Measurements from ENCODE around the gene DCLRE1B. TPM values are rescaled to one million over a fixed set of nuclear protein-coding genes. Genes with fewer than 3 reads are reported as not detected.

Gene DCLRE1B
- total RNA-seq, 6 experiments from 2014 or later, result 5.7 to 9.9 (median 8.8) TPM

DNA sequence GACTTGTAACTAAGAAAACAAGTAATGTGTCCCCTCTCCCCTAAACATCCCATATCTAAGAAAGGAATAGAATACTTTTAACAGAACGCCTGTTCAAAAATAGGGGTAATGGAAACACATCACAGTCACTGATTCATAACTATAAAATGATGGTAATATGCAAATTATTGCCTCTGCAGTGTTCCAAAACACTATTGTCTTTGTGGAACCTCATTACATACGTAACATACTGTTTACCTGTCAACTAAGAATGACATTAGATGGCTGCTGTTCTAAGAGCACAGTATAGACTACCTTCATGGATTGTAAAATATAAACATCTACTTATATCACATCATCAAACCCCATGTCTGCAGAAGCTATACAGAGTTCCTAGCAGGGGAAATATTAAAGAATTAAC lies 14.3 kb upstream of the DCLRE1B start:
- Mint-ChIP-seq H3K36me3 (ENCODE audit: low read depth) (peaks cover 20% of the 10 kb centered on the region), H3K4me1 (ENCODE audit: low read depth) (peaks cover 8% of the 10 kb centered on the region), H3K4me3 (no peak overlapping the region), H3K27ac (no peak overlapping the region), H3K9me3 (no peaks in the 10 kb centered on the region), H3K27me3 (ENCODE audit: insufficient read depth) (no peaks in the 10 kb centered on the region)
- no peak for DNase-seq
- TF ChIP-seq, protein P1, sequence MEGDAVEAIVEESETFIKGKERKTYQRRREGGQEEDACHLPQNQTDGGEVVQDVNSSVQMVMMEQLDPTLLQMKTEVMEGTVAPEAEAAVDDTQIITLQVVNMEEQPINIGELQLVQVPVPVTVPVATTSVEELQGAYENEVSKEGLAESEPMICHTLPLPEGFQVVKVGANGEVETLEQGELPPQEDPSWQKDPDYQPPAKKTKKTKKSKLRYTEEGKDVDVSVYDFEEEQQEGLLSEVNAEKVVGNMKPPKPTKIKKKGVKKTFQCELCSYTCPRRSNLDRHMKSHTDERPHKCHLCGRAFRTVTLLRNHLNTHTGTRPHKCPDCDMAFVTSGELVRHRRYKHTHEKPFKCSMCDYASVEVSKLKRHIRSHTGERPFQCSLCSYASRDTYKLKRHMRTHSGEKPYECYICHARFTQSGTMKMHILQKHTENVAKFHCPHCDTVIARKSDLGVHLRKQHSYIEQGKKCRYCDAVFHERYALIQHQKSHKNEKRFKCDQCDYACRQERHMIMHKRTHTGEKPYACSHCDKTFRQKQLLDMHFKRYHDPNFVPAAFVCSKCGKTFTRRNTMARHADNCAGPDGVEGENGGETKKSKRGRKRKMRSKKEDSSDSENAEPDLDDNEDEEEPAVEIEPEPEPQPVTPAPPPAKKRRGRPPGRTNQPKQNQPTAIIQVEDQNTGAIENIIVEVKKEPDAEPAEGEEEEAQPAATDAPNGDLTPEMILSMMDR (IDR thresholded peaks at IDR 0.05), result no peak

DNA sequence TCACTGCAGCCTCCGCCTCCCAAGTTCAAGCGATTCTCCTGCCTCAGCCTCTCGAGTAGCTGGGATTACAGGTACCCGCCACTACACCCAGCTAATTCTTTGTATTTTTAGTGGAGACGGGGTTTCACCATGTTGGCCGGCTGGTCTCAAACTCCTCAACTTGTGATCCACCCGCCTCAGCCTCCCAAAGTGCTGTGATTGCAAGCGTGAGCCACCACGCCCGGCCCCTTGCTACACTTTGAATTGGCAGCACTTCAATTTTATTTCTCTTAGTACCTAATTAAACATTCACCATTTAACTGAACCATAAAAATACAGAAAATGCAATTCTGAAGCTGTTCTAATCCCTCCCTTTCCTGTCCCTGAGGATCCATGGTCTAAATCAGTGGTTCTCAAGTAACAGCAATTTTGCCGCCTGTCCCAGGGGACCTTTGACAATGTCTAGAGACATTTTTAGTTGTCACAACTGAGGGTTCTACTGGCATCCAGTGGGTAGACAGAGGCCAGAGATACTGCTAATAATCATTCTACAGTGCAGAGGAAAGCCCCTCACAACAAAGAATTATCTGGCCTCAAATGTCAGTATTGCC lies 13.4 kb upstream of the DCLRE1B start:
- Mint-ChIP-seq H3K27ac (no peak overlapping the region), H3K4me3 (no peak overlapping the region), H3K27me3 (ENCODE audit: insufficient read depth) (no peaks in the 10 kb centered on the region), H3K4me1 (ENCODE audit: low read depth) (peaks cover 15% of the 10 kb centered on the region), H3K9me3 (no peaks in the 10 kb centered on the region), H3K36me3 (ENCODE audit: low read depth) (peaks cover 26% of the 10 kb centered on the region)
- TF ChIP-seq, protein P1 (IDR thresholded peaks at IDR 0.05), result no peak
- DNase-seq, result no peak

DNA sequence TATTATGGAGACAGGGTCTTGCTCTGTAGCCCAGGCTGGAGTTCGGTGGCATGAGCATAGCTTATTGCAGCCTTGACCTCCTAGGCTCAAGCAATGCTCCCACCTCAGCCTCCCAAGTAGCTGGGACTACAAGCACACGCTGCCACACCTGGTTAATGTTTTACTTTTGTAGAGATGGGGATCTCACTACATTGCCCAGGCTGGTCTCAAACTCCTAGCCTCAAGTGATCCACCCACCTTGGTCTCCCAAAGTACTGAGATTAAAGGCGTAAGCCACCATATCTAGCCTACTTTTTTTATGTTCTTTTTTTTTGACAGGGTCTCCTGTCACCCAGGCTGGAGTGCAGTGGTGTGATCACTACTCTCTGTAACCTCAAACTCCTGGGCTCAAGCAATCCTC lies 11.9 kb upstream of the DCLRE1B start:
- no peaks in the 10 kb centered on the region for H3K27me3 Mint-ChIP-seq (ENCODE audit: insufficient read depth)
- no peak overlapping the region for H3K27ac Mint-ChIP-seq
- no peak for DNase-seq
- no peak overlapping the region for H3K4me3 Mint-ChIP-seq
- no peaks in the 10 kb centered on the region for H3K9me3 Mint-ChIP-seq
- TF ChIP-seq, protein P1 (IDR thresholded peaks at IDR 0.05), result no peak
- peaks cover 9% of the 10 kb centered on the region for H3K4me1 Mint-ChIP-seq (ENCODE audit: low read depth)
- H3K36me3 Mint-ChIP-seq (ENCODE audit: low read depth), result peaks cover 33% of the 10 kb centered on the region

DNA sequence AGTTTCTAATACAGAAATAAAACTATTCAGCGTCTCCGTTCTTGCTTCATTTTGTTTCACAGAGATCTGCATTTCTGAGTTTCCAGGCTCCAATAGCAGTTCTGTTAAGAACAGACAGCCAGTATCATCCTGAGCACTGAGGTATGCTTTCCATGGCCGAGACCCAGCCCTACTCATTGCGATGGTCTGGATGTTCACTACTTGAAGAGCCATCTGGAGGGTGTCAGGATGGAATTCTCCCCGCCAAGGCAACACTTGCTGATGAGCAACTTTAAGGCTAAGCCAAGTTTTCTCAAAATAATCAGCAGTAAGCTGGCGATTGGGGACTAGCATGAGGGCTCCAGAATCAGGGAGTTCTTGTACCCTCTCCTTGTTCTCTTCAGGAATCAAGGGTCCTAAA lies 10.0 kb upstream of the DCLRE1B start:
- TF ChIP-seq, protein P1 (IDR thresholded peaks at IDR 0.05), result no peak
- no peaks in the 10 kb centered on the region for H3K27me3 Mint-ChIP-seq (ENCODE audit: insufficient read depth)
- no peaks in the 10 kb centered on the region for H3K9me3 Mint-ChIP-seq
- no peak overlapping the region for H3K4me3 Mint-ChIP-seq
- no peak overlapping the region for H3K27ac Mint-ChIP-seq
- H3K36me3 Mint-ChIP-seq (ENCODE audit: low read depth), result peaks cover 49% of the 10 kb centered on the region
- H3K4me1 Mint-ChIP-seq (ENCODE audit: low read depth), result peaks cover 22% of the 10 kb centered on the region
- no peak for DNase-seq

DNA sequence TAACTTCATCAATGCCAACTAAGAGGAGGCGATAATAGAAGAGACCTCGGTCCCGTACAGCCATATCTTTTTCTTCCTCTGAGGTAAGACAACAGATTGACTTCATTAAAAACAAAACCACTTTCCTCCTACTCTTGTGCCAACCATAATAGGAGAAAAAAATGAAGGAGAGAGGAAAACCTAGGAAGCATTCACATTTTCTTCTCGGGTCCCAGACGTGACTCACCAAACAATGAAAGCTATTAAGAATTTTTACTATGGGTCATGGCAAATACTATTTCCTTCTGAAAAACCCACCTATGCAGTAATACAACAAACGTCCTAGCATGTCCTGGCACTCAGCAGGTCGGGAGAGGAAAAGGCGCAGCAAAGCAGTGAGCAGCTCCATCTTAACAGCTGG lies 9.2 kb upstream of the DCLRE1B start:
- DNase-seq, result no peak
- Mint-ChIP-seq H3K4me1 (ENCODE audit: low read depth) (peaks cover 22% of the 10 kb centered on the region), H3K36me3 (ENCODE audit: low read depth) (peaks cover 50% of the 10 kb centered on the region), H3K9me3 (no peaks in the 10 kb centered on the region), H3K4me3 (no peak overlapping the region), H3K27me3 (ENCODE audit: insufficient read depth) (no peaks in the 10 kb centered on the region), H3K27ac (no peak overlapping the region; the same call in 1 of the 2 replicates)
- TF ChIP-seq, protein P1 (IDR thresholded peaks at IDR 0.05), result no peak
